Right renal pelvis (tissue), 4 donors: ENCODE data around the gene LPIN1. TPM values are rescaled to one million over a fixed set of nuclear protein-coding genes. Genes with fewer than 3 reads are reported as not detected.
"Not testable (repeated sequence)": the region's sequence is repeated elsewhere in the genome, so short reads cannot be mapped to it uniquely, and the experiment has no call there.

ENCODE experiments used
- DNase-seq, 4 donors: peaks; one replicate each; pipeline ENCODE4 v3.0.0-alpha.2; 2013; ENCODE audit warnings: low read depth in 4 of 4, low spot score in 3 of 4, missing footprints in 1 of 4
- polyA plus RNA-seq, 4 donors: library from polyadenylated mRNA; unstranded; fragments of 120-200 nt; gene quantifications; one replicate each; pipeline ENCODE4 v1.2.1, GENCODE V29; 2013; ENCODE audit not compliant: insufficient read length in 4 of 4

The LPIN1 gene
- polyA plus RNA-seq, 4 donors, result 19.4 to 21.7 (median 20.1) TPM

DNA sequence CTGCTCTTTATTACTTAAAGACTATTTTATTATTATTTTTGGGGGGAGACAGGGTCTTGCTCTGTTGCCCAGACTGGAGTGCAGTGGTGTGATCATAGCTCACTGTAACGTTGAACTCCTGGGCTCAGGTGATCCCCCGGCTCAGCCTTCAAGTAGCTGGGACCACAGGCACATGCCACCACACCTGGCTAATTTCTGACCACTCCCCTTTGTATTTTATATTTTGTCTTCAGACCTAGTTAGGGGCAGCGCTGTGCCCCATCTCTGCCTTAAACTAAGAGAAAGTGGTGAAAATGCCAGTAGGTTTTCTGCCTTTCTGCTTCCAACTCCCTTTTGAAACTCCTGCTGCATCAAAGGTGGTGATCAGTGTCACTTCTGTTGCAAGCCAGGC, 82.5 kb downstream of the LPIN1 start:
- no peak for DNase-seq

GRCh38 chr2:11829324-11829946, 83.0 kb downstream of the LPIN1 start:
- peak; percentile 39 to 52 (median 48) for DNase-seq

GRCh38 chr2:11829947-11830707, 83.7 kb downstream of the LPIN1 start:
- peak; percentile 73 to 82 (median 78) for DNase-seq

GRCh38 chr2:11830708-11831301, 84.4 kb downstream of the LPIN1 start:
- DNase-seq, result no peak

- no peak for DNase-seq
Observed at GRCh38 chr2:11831415-11831814, 85.0 kb downstream of the LPIN1 start.

GRCh38 chr2:11832531-11832930, 86.1 kb downstream of the LPIN1 start:
- no peak for DNase-seq

- no peak for DNase-seq
Observed at GRCh38 chr2:11833601-11834000, 87.2 kb downstream of the LPIN1 start.

GRCh38 chr2:11835403-11835802, 89.0 kb downstream of the LPIN1 start:
- DNase-seq, result no peak

GRCh38 chr2:11836647-11837219, 90.3 kb downstream of the LPIN1 start:
- no peak for DNase-seq

DNA sequence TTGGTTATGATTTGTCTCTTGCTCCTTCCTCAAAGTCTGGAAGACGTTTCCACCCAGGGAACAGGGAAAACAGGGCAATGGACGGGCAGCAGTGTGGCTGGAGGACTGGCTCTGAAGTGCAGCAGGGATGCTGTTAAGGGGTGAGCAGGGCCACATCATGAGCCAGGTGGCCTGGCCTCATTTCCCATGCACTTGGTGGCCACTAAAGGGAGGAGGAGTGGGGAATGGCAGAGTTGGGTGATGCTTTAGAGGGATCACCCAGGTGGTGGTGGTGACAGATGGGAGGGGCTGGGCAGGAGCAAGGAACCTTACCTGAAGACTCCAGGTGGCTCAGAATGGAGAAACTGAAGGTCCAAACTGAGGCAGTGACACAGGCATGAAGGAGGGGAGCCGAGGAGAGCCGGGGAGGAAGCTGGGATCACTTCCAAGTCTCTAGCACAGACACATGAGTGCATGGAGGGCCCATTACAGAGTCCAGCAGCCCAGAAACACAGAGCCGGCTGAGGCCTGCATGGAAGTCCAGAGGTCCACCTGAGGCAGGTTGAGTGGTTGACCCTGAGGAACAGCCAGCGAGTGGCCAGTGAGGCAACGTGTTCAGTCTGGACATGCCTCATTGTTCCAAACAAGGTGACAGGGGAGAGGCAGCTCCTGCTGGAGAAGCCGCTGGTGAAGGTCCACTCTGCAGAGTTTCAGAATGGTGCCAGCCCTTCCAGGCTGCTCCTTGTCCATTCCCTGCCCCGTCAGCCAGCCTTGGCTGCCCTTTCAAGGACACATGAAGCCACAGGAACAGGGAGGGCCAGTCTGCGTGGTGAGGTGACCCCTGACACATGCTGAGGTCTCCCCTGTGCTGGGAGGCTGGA, 91.7 kb downstream of the LPIN1 start:
- no peak for DNase-seq

DNA sequence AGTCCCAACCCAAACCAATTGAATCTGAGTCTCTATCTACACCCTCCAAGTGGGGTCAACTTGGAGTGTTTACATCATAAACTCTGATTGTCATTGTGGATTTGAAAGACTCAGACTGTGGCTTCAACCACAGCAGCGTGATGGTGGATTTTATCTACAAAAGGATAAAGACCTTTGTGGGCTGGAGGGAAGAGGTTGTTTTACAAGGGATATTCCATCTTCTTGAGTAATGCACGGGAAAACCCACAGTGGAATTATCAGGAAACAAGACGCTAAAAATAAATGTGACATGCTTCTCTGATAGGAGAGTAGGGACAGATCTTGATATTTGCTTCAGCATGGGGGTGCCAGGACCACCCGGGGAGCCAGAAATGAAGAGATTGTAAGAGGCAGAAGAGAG, 93.5 kb downstream of the LPIN1 start:
- DNase-seq, result no peak

- no peak for DNase-seq
Observed at GRCh38 chr2:11842336-11842735, 95.9 kb downstream of the LPIN1 start.

GRCh38 chr2:11844798-11845197, 98.4 kb downstream of the LPIN1 start:
- not testable (repeated sequence) for DNase-seq

- not testable (repeated sequence) for DNase-seq
Observed at GRCh38 chr2:11847935-11848334, 101.5 kb downstream of the LPIN1 start.

DNA sequence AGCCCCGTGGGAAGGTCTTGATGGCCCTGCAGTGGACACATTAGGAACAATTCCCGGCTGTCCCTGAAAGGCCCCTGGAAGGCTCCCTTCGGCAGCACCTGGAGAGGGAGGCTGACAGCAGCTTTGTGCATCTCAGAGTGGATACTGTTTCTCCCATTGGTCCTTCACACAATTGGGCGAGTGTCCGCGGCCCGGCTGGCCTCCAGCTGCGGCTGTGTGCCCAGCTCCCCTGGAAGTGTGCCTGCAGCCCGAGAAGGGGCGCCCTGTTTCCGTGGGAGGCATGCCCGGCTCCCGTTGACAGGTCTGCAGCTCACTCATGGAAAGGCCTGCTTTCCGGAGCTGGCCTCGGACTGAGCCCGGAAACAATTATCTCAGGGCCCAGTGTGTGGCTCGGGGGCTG, 103.7 kb downstream of the LPIN1 start:
- no peak for DNase-seq

DNA sequence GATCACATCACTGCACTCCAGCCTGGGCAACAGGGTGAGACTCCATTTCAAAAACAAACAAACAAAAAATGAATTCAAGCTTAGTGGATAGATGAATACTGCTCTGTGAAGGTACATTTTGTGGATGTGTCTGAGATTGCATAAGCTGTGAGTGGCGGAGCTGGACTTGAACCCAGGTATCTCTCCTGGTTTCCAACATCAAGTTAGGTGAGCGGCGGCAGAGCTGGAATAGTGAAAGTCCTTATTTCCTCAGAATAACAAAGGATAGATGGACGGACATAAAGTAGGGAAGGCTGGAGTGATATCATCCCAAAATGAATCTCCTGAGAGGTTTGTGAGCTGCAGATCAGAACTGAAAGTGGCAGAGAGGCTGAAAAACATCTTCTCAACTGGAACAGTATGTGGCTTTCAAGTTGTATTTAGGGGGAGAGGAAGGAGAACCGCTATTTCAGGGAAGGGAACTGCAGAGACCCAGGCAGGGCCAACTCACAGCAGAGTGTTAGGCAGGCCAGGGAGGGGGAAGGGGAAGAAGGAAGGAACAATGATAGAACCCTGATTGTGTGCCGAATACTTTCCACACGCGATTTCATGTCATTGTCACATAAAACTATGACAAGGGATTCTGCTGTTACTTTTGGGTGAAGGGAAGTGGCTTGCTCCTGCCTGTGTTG, 106.2 kb downstream of the LPIN1 start:
- DNase-seq, result no peak

DNA sequence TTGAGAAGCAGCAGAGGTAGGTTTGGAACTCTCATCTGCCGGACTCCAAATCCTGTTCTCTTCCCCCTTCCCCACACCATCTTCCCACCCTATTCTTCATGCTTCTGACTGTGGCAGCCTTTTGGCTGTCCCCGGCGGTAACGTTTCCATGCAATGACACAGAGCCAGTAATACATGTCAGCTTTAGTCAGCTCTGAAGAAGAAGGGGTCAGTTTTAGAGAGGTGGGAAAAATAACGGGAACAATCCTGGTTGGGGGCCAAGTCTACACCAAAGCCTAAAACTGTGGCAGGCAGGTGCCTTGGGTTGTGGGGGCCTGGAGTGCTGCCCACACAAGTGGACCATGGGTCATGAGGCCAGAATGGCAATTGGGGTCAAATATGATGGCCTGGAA, 106.8 kb downstream of the LPIN1 start:
- no peak for DNase-seq

DNA sequence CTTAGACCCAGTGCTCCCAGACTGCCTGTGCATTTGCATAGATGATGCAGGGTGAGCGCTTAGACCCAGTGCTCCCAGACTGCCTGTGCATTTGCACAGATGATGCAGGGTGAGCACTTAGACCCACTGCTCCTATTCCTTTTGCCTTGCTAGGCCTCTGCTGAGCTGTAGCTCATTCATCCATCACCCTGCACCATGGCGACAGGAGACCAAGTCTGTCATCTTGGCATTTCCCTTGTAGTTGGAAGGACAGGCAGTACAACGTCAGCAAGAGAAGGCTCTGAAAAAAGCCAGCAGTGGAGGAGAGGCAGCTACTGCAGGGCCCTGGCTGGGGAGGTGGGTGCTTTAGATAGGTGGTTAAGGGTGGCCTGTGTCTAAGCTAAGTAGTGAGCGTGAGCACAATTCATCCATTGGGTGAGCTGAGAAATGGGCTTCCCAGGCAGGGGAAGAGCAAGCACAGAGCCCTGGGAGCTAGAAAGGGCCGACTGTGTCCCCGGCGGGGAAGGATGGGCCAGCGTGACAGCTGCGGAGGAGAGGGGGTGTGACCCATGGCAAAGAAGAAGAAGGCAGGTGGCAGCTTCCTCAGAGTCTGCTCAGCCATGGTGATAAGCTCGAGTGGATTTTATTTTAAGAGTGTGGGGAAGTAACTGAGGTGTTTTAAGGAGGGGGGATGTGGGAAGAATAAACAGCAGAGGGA, 108.8 kb downstream of the LPIN1 start:
- no peak for DNase-seq

- DNase-seq, result no peak
Observed at GRCh38 chr2:11856095-11856494, 109.7 kb downstream of the LPIN1 start.

GRCh38 chr2:11858883-11859282, 112.5 kb downstream of the LPIN1 start:
- DNase-seq, result no peak
